ENCODE results near the gene SSMEM1.

- TF ChIP-seq, protein P1, sequence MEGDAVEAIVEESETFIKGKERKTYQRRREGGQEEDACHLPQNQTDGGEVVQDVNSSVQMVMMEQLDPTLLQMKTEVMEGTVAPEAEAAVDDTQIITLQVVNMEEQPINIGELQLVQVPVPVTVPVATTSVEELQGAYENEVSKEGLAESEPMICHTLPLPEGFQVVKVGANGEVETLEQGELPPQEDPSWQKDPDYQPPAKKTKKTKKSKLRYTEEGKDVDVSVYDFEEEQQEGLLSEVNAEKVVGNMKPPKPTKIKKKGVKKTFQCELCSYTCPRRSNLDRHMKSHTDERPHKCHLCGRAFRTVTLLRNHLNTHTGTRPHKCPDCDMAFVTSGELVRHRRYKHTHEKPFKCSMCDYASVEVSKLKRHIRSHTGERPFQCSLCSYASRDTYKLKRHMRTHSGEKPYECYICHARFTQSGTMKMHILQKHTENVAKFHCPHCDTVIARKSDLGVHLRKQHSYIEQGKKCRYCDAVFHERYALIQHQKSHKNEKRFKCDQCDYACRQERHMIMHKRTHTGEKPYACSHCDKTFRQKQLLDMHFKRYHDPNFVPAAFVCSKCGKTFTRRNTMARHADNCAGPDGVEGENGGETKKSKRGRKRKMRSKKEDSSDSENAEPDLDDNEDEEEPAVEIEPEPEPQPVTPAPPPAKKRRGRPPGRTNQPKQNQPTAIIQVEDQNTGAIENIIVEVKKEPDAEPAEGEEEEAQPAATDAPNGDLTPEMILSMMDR (IDR thresholded peaks at IDR 0.05 in 8 of 11, conservative IDR thresholded peaks at IDR 0.05 in 3 of 11): no peak
- TF ChIP-seq POLR2A (IDR thresholded peaks at IDR 0.05): no peak
- TF ChIP-seq POLR2AphosphoS5 (IDR thresholded peaks at IDR 0.05): no peak
Measured at GRCh38 chr7:130160023-130160422, 47.6 kb upstream of the SSMEM1 start.

All from spleen (tissue), 7 donors.